AG08396 (cell line): ENCODE data around the gene RBM19.
A peak's percentile ranks its signal among the peaks of the same experiment; 100 is the strongest.

ENCODE experiments used
- DNase-seq: peaks from one replicate; pipeline ENCODE4 v3.0.0; 2012; ENCODE audit warnings: low spot score, mixed read lengths

Gene RBM19

GRCh38 chr12:113931517-113931916 lies 34.6 kb downstream of the RBM19 start:
- no peak for DNase-seq

DNA sequence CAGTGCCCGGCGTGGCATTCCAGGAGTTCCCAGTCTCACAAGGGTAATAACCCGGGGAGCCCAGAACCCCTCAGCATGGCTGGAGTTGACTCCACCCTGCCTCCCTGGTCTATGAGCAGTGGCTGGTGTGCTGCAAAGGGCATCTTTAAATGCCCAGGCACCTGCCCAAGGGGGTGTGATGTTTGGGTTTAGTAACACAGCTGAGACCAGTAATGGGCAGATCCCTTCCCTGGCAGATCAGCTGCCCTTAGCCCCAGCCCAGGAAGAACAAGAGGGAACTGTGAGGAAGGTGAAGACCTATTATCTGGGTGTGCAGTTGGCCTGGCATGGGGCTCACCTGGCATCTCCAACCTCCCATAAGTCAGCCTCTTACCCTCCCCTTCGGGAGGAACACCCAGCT lies 35.9 kb downstream of the RBM19 start:
- no peak for DNase-seq

DNA sequence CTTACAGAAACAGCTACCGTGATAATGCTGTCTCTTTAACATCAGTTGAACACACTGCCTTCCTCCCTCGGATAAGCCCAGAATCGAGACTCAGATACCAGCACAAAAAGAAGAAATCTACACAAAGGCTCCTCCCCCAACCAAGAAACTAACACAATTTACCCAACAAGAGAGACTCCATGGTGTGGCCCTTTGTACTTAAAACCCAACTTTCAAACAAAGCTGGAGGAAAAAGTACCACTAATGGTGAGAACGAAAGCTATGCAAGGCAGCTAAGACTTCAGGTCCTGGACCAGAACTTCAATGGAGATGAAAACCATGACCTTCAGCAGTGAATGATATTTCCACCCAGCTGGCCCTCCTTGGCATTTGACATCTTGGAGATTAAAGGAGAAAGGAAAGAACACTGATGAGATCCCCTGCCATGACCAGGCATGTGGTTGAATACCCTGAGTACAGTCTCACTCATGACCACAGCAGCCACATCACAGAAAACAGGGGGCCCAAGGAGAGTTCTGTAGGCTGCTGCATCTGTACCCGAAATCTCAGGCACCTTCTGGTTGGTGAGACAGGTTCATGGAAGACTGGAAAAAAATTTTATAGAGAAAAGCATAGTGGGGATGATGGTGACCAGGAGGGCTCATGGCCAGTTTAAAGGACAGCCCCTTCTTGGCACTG lies 36.7 kb downstream of the RBM19 start:
- DNase-seq: no peak

DNA sequence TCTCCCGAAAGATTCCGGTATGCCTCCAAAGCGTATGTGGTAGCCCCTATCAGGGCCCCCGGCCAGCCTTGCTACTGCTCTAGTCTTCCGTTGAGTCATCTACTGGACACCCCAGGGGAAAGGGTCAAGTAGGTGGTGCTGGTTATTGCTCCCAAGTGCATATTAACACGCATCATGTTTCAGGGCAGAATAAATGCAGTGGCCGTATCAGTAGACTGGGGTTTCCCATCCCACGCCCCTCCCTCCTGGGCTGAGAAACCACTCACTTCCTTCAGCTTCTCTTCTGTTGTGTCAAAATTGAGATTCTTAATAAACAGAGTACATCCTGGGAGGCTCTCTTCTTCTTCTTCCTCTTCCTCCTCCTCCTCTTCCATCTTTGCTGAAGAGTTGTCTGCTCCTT lies 39.3 kb downstream of the RBM19 start:
- no peak for DNase-seq

- no peak for DNase-seq
Observed at GRCh38 chr12:113924341-113924740, 41.8 kb downstream of the RBM19 start.

- DNase-seq: no peak
Observed at GRCh38 chr12:113923251-113923650, 42.9 kb downstream of the RBM19 start.

DNA sequence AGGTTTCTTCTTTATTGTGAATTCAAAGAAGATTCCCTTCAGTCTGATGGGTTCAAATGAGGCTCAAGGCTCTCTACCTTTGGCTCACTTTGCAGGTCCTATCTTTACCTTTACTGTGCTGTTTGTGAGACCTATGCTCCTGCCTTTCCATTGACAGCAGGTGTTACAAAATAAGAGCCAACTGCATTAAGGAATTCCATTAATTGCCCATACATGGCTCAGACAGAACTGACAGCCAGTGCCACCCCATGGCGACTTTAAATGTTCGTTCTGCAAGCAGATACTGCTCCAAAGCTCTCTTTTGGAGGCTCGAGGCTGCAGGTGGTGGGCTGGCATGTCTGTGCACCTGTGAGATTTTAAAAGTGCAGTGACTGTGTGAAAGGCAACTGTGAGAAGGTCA lies 44.7 kb downstream of the RBM19 start:
- no peak for DNase-seq

- no peak for DNase-seq
Observed at GRCh38 chr12:113919791-113920190, 46.3 kb downstream of the RBM19 start.

DNA sequence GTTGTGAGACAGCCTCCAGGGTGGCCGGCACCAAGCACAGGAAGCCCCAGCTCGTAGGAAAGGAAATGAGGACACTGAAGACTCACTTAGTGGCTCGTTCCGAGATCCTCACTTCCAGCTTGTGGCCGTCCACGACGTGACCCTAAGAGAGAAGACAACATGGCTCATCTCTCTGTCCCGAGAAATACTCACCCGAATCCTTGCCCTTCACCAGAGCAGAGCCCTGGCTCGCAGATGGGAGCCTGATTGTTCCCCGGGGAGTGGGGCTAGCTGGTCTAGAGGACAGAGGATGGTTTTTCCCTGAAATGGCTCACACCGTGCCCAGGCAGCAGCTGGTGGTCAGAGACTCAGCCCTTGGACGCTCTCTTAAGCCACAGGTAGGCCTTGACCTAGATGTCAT lies 47.8 kb downstream of the RBM19 start:
- no peak for DNase-seq

- DNase-seq: no peak
Observed at GRCh38 chr12:113917393-113917792, 48.7 kb downstream of the RBM19 start.

DNA sequence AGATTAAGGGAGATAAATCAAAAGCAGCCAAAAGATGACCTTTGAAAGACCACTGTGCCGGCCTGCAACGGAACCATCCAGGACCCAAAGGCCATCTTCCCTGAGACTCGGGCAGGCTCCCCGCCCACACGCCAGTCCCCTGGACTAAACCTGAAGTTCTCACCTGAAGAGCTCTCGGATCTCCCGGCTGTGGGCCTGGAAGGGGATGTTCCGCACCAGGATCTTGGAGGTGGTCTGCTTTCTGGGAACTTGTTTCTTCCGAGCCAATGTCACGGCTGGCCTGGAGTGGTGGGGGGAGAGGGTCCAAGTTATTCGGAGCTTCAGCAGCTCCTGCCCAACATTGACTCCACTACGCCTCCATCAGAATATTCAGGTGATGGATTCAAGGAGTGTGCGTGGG lies 51.3 kb downstream of the RBM19 start:
- DNase-seq: no peak

DNA sequence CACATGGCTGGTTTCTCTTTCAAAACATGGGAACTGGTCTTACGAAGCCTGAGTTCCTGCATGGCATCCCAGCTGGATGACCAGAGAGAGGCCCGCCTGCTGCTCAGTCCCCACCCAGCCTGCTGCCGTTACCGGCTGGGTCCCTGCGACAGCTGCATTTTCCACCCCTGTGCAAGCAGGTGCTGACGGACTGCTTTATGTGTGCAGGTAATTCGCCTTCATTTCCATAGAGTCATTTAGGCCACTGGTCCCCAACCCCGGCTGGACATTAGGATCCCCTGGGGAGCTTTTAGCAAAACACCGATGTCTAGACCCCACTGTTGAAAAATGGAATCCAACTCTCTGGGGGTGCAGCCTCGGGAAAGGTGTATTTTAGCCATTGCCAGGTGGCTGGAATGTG lies 51.9 kb downstream of the RBM19 start:
- no peak for DNase-seq

- peak; percentile 76 for DNase-seq
Observed at GRCh38 chr12:113912760-113913329, 53.3 kb downstream of the RBM19 start.

DNA sequence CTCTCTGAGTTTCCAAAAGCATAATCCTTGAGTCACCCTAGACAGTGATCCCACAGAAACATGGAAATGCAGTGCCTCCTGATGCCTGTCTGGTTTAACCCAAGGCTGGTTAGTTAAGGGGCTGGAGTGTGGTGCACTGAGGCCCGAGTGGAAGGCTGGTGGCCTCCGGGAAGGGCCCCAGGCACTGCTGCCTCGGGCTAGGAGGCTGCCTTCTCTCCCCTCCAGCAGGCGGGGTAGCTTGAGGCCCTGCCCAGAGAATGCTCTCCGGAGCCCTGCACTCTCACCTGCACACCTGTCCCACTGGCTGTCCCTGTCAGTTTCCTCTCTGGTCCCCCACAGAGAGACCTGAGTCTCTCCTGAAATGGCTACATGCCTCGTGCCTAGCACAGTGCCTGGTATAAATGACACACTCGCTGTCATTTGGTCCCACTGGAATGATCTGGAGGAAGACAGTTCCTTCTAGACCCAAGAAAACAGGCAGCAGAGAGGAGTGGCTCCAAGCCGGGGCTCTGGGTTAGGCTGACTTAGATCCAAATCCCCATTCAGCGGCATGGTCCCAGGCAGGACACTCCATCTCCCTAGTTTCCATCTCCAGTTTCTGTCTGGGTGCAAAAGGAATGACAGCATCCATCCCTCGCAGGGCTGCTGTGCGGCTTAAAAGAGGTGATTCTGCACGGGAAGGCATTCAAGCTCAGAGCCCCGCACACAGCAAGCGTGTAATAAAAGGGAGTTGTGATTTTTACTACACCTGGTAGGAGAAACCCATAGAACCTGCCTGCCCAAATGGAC lies 54.0 kb downstream of the RBM19 start:
- DNase-seq: no peak

DNA sequence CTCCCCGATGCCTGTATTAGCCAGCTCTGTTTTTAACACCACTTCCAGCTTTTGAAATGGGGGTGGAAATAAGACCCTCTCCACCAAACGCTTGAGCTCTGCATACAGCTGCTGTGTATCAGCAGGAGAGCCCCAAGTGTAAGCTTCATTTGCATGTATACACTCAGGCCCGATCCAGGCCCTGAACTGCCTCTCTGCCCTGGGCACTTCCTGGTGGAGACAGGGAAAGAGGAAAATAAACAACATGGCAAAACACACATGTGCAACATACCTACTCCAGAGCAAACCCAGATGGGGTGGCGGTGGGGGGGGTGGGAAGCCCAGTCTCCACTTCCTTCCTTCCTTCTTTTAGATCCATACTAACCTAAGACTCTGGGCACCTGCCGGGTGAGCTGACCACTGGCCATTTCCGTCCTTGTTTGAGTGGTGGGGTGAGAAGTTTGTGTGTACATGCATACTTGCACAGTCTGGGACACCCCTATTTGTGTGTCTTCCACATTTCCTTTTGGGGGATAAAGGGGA lies 55.3 kb downstream of the RBM19 start:
- no peak for DNase-seq

GRCh38 chr12:113909776-113910420 lies 56.2 kb downstream of the RBM19 start:
- no peak for DNase-seq

GRCh38 chr12:113908584-113909100 lies 57.5 kb downstream of the RBM19 start:
- no peak for DNase-seq

- no peak for DNase-seq
Observed at GRCh38 chr12:113907446-113908180, 58.5 kb downstream of the RBM19 start.

- no peak for DNase-seq
Observed at GRCh38 chr12:113906411-113907200, 59.5 kb downstream of the RBM19 start.

DNA sequence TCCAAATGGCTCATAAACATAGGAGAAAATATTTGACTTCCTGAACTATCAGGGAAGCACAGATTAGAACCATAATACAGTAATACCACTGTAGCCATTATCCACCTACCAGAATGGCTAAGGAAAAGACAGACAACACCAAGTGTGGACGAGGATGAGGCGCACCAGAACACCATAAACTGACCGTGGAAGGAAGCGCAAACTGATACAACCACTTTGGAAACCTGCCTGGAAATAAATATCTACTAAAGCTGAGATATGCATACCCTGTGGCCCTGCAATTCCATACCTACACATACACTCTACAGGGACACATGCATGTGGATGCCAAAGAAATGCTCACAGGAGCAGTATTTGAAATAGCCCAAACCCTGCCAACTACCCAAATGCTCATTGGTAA lies 60.3 kb downstream of the RBM19 start:
- DNase-seq: no peak

GRCh38 chr12:113903381-113903863 lies 62.7 kb downstream of the RBM19 start:
- peak; percentile 24 for DNase-seq
